Spleen (tissue), 7 donors: ENCODE results near the gene KLLN.
"Not testable (repeated sequence)": the region's sequence is repeated elsewhere in the genome, so short reads cannot be mapped to it uniquely, and the experiment has no call there.

Source experiments
- POLR2A ChIP-seq, 3 donors: fragments of 450-650 bp; IDR thresholded peaks; one replicate each; pipeline ENCODE4 v1.5.1; 2017; ENCODE audit warnings: antibody characterized with exemption in 3 of 3, mild to moderate bottlenecking in 1 of 3
- POLR2AphosphoS5 ChIP-seq, 3 donors: sonication (generic); formaldehyde crosslinking; IDR thresholded peaks; one replicate each; pipeline ENCODE4 v1.5.1; 2017; ENCODE audit warnings: antibody characterized with exemption in 3 of 3
- TF ChIP-seq, protein P1 (sequence below), 11 experiments: fragments of 200-600 bp in 7 of 11; fragments of 450-650 bp in 4 of 11; sonication (generic) in 4 of 11; IDR thresholded peaks in 8 of 11; conservative IDR thresholded peaks in 3 of 11; 1 replicate in 7 of 11; 2 replicates in 4 of 11; pipeline versions ENCODE4 v1.4.0 to v1.8.0; 2016 to 2021; ENCODE audit warnings: antibody characterized with exemption in 11 of 11, inconsistent platforms in 4 of 11, mild to moderate bottlenecking in 1 of 11
- donor health status: DM: no; HTN: no; CAD: no; lungs with moderate emphysema.
- donor health status: DM: no; HTN: no; CAD: no.
- donor health status: DM: no; HTN: no; CAD: no.

DNA sequence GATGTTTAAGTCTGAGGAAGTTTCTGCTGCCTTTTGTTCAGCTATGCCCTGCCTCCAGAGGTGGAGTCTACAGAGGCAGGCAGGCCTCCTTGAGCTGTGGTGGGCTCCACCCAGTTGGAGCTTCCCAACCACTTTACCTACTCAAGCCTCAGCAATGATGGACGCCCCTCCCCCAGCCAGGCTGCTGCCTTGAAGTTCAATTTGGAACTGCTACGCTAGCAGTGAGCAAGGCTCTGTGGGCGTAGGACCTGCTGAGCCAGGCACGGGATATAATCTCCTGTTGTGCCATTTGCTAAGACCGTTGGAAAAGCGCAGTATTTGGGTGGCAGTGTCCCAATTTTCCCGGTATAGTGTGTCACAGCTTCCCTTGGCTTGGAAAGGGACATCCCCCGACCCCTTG is 40.1 kb upstream of the KLLN start:
- TF ChIP-seq, protein P1, sequence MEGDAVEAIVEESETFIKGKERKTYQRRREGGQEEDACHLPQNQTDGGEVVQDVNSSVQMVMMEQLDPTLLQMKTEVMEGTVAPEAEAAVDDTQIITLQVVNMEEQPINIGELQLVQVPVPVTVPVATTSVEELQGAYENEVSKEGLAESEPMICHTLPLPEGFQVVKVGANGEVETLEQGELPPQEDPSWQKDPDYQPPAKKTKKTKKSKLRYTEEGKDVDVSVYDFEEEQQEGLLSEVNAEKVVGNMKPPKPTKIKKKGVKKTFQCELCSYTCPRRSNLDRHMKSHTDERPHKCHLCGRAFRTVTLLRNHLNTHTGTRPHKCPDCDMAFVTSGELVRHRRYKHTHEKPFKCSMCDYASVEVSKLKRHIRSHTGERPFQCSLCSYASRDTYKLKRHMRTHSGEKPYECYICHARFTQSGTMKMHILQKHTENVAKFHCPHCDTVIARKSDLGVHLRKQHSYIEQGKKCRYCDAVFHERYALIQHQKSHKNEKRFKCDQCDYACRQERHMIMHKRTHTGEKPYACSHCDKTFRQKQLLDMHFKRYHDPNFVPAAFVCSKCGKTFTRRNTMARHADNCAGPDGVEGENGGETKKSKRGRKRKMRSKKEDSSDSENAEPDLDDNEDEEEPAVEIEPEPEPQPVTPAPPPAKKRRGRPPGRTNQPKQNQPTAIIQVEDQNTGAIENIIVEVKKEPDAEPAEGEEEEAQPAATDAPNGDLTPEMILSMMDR (IDR thresholded peaks at IDR 0.05 in 8 of 11, conservative IDR thresholded peaks at IDR 0.05 in 3 of 11) = not testable (repeated sequence)
- TF ChIP-seq POLR2A (IDR thresholded peaks at IDR 0.05) = not testable (repeated sequence)
- peak in 2 of 3 donors; percentile 47 to 51 for TF ChIP-seq POLR2AphosphoS5 (IDR thresholded peaks at IDR 0.05)
